ENCODE results near the gene HDGFL2.

Gene HDGFL2

GRCh38 chr19:4437103-4437502 is 35.0 kb upstream of the HDGFL2 start:
- no peak for DNase-seq (ENCODE audit: low read depth)
- no peak for TF ChIP-seq CTCF (conservative IDR thresholded peaks at IDR 0.05; ENCODE audit: low read depth, low read length)
- no peak overlapping the region for H3K4me3 ChIP-seq (ENCODE audit: low read depth, low read length)

GRCh38 chr19:4439243-4439642 is 32.9 kb upstream of the HDGFL2 start:
- no peak for TF ChIP-seq CTCF (conservative IDR thresholded peaks at IDR 0.05; ENCODE audit: low read depth, low read length)
- DNase-seq (ENCODE audit: low read depth): no peak
- no peak overlapping the region for H3K4me3 ChIP-seq (ENCODE audit: low read depth, low read length)

GRCh38 chr19:4441994-4442818 is 29.9 kb upstream of the HDGFL2 start:
- no peak for DNase-seq (ENCODE audit: low read depth)
- no peak for TF ChIP-seq CTCF (conservative IDR thresholded peaks at IDR 0.05; ENCODE audit: low read depth, low read length)
- no peak overlapping the region for H3K4me3 ChIP-seq (ENCODE audit: low read depth, low read length)

- no peak overlapping the region for H3K4me3 ChIP-seq (ENCODE audit: low read depth, low read length)
- no peak for TF ChIP-seq CTCF (conservative IDR thresholded peaks at IDR 0.05; ENCODE audit: low read depth, low read length)
- DNase-seq (ENCODE audit: low read depth): no peak
Observed at GRCh38 chr19:4442819-4443146, 29.3 kb upstream of the HDGFL2 start.

- no peak for DNase-seq (ENCODE audit: low read depth)
- no peak for TF ChIP-seq CTCF (conservative IDR thresholded peaks at IDR 0.05; ENCODE audit: low read depth, low read length)
- no peak overlapping the region for H3K4me3 ChIP-seq (ENCODE audit: low read depth, low read length)
Observed at GRCh38 chr19:4443188-4443587, 28.9 kb upstream of the HDGFL2 start.

- no peak for DNase-seq (ENCODE audit: low read depth)
- TF ChIP-seq CTCF (conservative IDR thresholded peaks at IDR 0.05; ENCODE audit: low read depth, low read length): no peak
- H3K4me3 ChIP-seq (ENCODE audit: low read depth, low read length): no peak overlapping the region
Observed at GRCh38 chr19:4443966-4444764, 27.9 kb upstream of the HDGFL2 start.
